CD4-positive, alpha-beta T cell treated with Interleukin-4 for 4 hours (primary cell): ENCODE results near the gene CAMK1D.
"Not testable (repeated sequence)": the region's sequence is repeated elsewhere in the genome, so short reads cannot be mapped to it uniquely, and the experiment has no call there.

ENCODE experiments used
- DNase-seq: peaks from one replicate; pipeline ENCODE4 v3.0.0-alpha.2; 2020

CAMK1D gene

GRCh38 chr10:12526311-12526710 is 177.0 kb downstream of the CAMK1D start:
- no peak for DNase-seq

- no peak for DNase-seq
Measured at GRCh38 chr10:12529976-12530375, 180.6 kb downstream of the CAMK1D start.

GRCh38 chr10:12531305-12532220 is 182.2 kb downstream of the CAMK1D start:
- DNase-seq, result no peak

- DNase-seq, result no peak
Measured at GRCh38 chr10:12533151-12533550, 183.8 kb downstream of the CAMK1D start.

- DNase-seq, result no peak
Measured at GRCh38 chr10:12533723-12534122, 184.4 kb downstream of the CAMK1D start.

GRCh38 chr10:12534824-12535223 is 185.5 kb downstream of the CAMK1D start:
- DNase-seq, result no peak

GRCh38 chr10:12535656-12536055 is 186.3 kb downstream of the CAMK1D start:
- no peak for DNase-seq

GRCh38 chr10:12538491-12538995 is 189.2 kb downstream of the CAMK1D start:
- DNase-seq, result no peak

GRCh38 chr10:12539350-12540164 is 190.2 kb downstream of the CAMK1D start:
- DNase-seq, result no peak

- no peak for DNase-seq
Measured at GRCh38 chr10:12540341-12540781, 191.0 kb downstream of the CAMK1D start.

- DNase-seq, result no peak
Measured at GRCh38 chr10:12541446-12542067, 192.2 kb downstream of the CAMK1D start.

- no peak for DNase-seq
Measured at GRCh38 chr10:12542133-12542670, 192.9 kb downstream of the CAMK1D start.

- DNase-seq, result no peak
Measured at GRCh38 chr10:12543589-12543988, 194.2 kb downstream of the CAMK1D start.

- not testable (repeated sequence) for DNase-seq
Measured at GRCh38 chr10:12546160-12546802, 196.9 kb downstream of the CAMK1D start.

- DNase-seq, result peak; percentile 11
Measured at GRCh38 chr10:12547301-12547771, 198.0 kb downstream of the CAMK1D start.

GRCh38 chr10:12549297-12549696 is 199.9 kb downstream of the CAMK1D start:
- no peak for DNase-seq

GRCh38 chr10:12550994-12551393 is 201.6 kb downstream of the CAMK1D start:
- no peak for DNase-seq

GRCh38 chr10:12556039-12556438 is 206.7 kb downstream of the CAMK1D start:
- DNase-seq, result no peak

GRCh38 chr10:12559578-12560178 is 210.3 kb downstream of the CAMK1D start:
- DNase-seq, result no peak

- DNase-seq, result no peak
Measured at GRCh38 chr10:12561307-12561706, 212.0 kb downstream of the CAMK1D start.

GRCh38 chr10:12561720-12562119 is 212.4 kb downstream of the CAMK1D start:
- DNase-seq, result no peak

- no peak for DNase-seq
Measured at GRCh38 chr10:12563489-12563888, 214.1 kb downstream of the CAMK1D start.
